SK-N-SH (cell line): ENCODE data around the gene NPAS3. TPM values are rescaled to one million over a fixed set of nuclear protein-coding genes. Genes with fewer than 3 reads are reported as not detected.

Experiments
- CTCF ChIA-PET: fragments of 300-600, 350-600 bp; formaldehyde crosslinking; extraction: SDS; loops from one replicate; lab custom pipeline; 2021; lab: Yijun Ruan, JAX
- POLR2A ChIA-PET: fragments of 350-600 bp; sonication (Branson Sonifier 250); formaldehyde crosslinking; extraction: SDS; loops from one replicate; lab custom pipeline; 2020; ENCODE audit warnings: antibody characterized with exemption, inconsistent platforms; lab: Yijun Ruan, JAX
- DNase-seq: peaks from one replicate; pipeline ENCODE4 v3.0.0; 2012
- H2AFZ ChIP-seq: fragments of 200-600 bp; sonication (generic); 2 replicates; pipeline ENCODE4 v1.8.1; 2016; ENCODE audit warnings: antibody characterized with exemption, mild to moderate bottlenecking, low read depth
- H3F3A ChIP-seq: fragments of 200-600 bp; sonication (generic); replicated peaks from 2 replicates; pipeline ENCODE3; 2016; ENCODE audit warnings: antibody characterized with exemption, mild to moderate bottlenecking; ENCODE audit not compliant: insufficient read depth
- H3K27ac ChIP-seq, 2 experiments: fragments of 200-500 bp in 1 of 2; fragments of 200-600 bp in 1 of 2; sonication (Bioruptor generic) in 1 of 2; sonication (generic), shearing (Covaris generic) in 1 of 2; 2 replicates each; pipeline versions ENCODE4 v1.5.1 to v1.6.1; 2014 to 2016; ENCODE audit warnings: low read depth in 2 of 2, inconsistent platforms in 1 of 2, low read length in 1 of 2, mild to moderate bottlenecking in 1 of 2, mixed read lengths in 1 of 2
- H3K27me3 ChIP-seq: fragments of 200-600 bp; sonication (generic), shearing (Covaris generic); 2 replicates; pipeline ENCODE4 v1.6.1; 2016; ENCODE audit warnings: mixed run types; ENCODE audit not compliant: insufficient read depth
- H3K36me3 ChIP-seq, 2 experiments: fragments of 200-500 bp in 1 of 2; fragments of 200-600 bp in 1 of 2; sonication (Bioruptor generic) in 1 of 2; sonication (generic) in 1 of 2; replicated peaks in 1 of 2; 2 replicates each; pipeline versions ENCODE3 to v1.5.1; 2014 to 2016; ENCODE audit warnings: low read length in 1 of 2, mild to moderate bottlenecking in 1 of 2; ENCODE audit not compliant: insufficient read depth in 2 of 2, control insufficient read depth in 1 of 2
- H3K4me1 ChIP-seq, 2 experiments: fragments of 200-500 bp in 1 of 2; fragments of 200-600 bp in 1 of 2; sonication (Bioruptor generic) in 1 of 2; sonication (generic), shearing (Covaris generic) in 1 of 2; 2 replicates each; pipeline versions ENCODE4 v1.5.1 to v1.6.1; 2014 to 2016; ENCODE audit warnings: low read depth in 1 of 2, low read length in 1 of 2, mixed run types in 1 of 2; ENCODE audit not compliant: insufficient read depth in 2 of 2, control insufficient read depth in 1 of 2
- H3K4me2 ChIP-seq: fragments of 200-600 bp; sonication (generic), shearing (Covaris generic); 2 replicates; pipeline ENCODE4 v1.6.1; 2017; ENCODE audit warnings: mixed run types
- H3K4me3 ChIP-seq, 2 experiments: fragments of 200-500 bp in 1 of 2; fragments of 200-600 bp in 1 of 2; sonication (Bioruptor generic) in 1 of 2; sonication (generic), shearing (Covaris generic) in 1 of 2; 2 replicates each; pipeline versions ENCODE4 v1.5.1 to v1.8.1; 2014 to 2016; ENCODE audit warnings: low read depth in 2 of 2, inconsistent platforms in 1 of 2, low read length in 1 of 2, mild to moderate bottlenecking in 1 of 2, mixed read lengths in 1 of 2, moderate library complexity in 1 of 2
- H3K79me2 ChIP-seq: fragments of 200-600 bp; sonication (generic); 2 replicates; pipeline ENCODE4 v1.8.1; 2017; ENCODE audit warnings: mild to moderate bottlenecking; ENCODE audit not compliant: insufficient read depth
- H3K9ac ChIP-seq: fragments of 200-600 bp; sonication (generic); 2 replicates; pipeline ENCODE4 v1.6.1; 2017; ENCODE audit warnings: mixed run types
- H3K9me2 ChIP-seq: fragments of 200-600 bp; sonication (generic); 2 replicates; pipeline ENCODE4 v1.6.1; 2017; ENCODE audit warnings: mixed run types
- H3K9me3 ChIP-seq: fragments of 200-600 bp; sonication (generic); 2 replicates; pipeline ENCODE4 v1.6.1; 2017; ENCODE audit warnings: mixed run types, mild to moderate bottlenecking, moderate library complexity
- H4K20me1 ChIP-seq: fragments of 200-600 bp; sonication (generic); 2 replicates; pipeline ENCODE4 v1.6.1; 2017; ENCODE audit warnings: mild to moderate bottlenecking, mixed run types; ENCODE audit not compliant: insufficient read depth
- CHD2 ChIP-seq: fragments of 150-350 bp; IDR thresholded peaks from 2 replicates; pipeline ENCODE4 v1.6.1; 2018; ENCODE audit warnings: low read length; ENCODE audit not compliant: partially characterized antibody
- ELF1 ChIP-seq: IDR thresholded peaks from 2 replicates; pipeline ENCODE4 v1.4.0; 2012
- EZH2phosphoT487 ChIP-seq: fragments of 200-600 bp; sonication (generic); IDR thresholded peaks from 2 replicates; pipeline ENCODE4 v1.6.1; 2017; ENCODE audit warnings: low read depth, mixed run types, mild to moderate bottlenecking, antibody characterized with exemption, moderate library complexity, borderline replicate concordance
- FOSL2 ChIP-seq: IDR thresholded peaks from 2 replicates; pipeline ENCODE4 v1.4.0; 2012; ENCODE audit warnings: low read depth, mild to moderate bottlenecking, moderate library complexity, borderline replicate concordance
- FOXM1 ChIP-seq: IDR thresholded peaks from 2 replicates; pipeline ENCODE4 v1.4.0; 2012; ENCODE audit warnings: low read depth, mild to moderate bottlenecking
- GABPA ChIP-seq: IDR thresholded peaks from 2 replicates; pipeline ENCODE4 v1.4.0; 2012; ENCODE audit warnings: low read depth, mild to moderate bottlenecking
- GATA2 ChIP-seq: sonication (generic); formaldehyde crosslinking; IDR thresholded peaks from 2 replicates; pipeline ENCODE4 v1.5.0; 2020; ENCODE audit warnings: mild to moderate bottlenecking, missing genetic modification reagents
- MEF2A ChIP-seq: IDR thresholded peaks from 2 replicates; pipeline ENCODE4 v1.4.0; 2012; ENCODE audit warnings: low read depth, borderline replicate concordance
- MXI1 ChIP-seq: IDR thresholded peaks from 2 replicates; pipeline ENCODE4 v1.6.1; 2012; ENCODE audit warnings: mild to moderate bottlenecking, low read depth, low read length, improper control_type of control experiment
- RAD21 ChIP-seq: IDR thresholded peaks from 2 replicates; pipeline ENCODE4 v1.6.1; 2012; ENCODE audit warnings: mild to moderate bottlenecking, low read length
- RCOR1 ChIP-seq: fragments of 150-350 bp; IDR thresholded peaks from 2 replicates; pipeline ENCODE4 v1.6.1; 2017; ENCODE audit warnings: antibody characterized with exemption, low read length
- SIN3A ChIP-seq: IDR thresholded peaks from 2 replicates; pipeline ENCODE4 v1.6.1; 2012; ENCODE audit warnings: low read depth, mild to moderate bottlenecking, low read length, moderate library complexity, borderline replicate concordance
- SMC3 ChIP-seq: IDR thresholded peaks from 2 replicates; pipeline ENCODE4 v1.6.1; 2012; ENCODE audit warnings: low read depth, low read length, improper control_type of control experiment
- TAF1 ChIP-seq: IDR thresholded peaks from 2 replicates; pipeline ENCODE4 v1.6.1; 2012; ENCODE audit warnings: low read depth, mild to moderate bottlenecking, low read length, moderate library complexity, borderline replicate concordance
- TEAD4 ChIP-seq: IDR thresholded peaks from 2 replicates; pipeline ENCODE4 v1.4.0; 2012; ENCODE audit warnings: mild to moderate bottlenecking, borderline replicate concordance; ENCODE audit not compliant: insufficient read depth
- WGBS: methylation state at CpG from one replicate; pipeline ENCODE4 v1.1.6; 2017; ENCODE audit warnings: low lambda C conversion rate; 5-methylcytosine and 5-hydroxymethylcytosine counted together
- polyA plus RNA-seq, 3 experiments: library from polyadenylated mRNA; depleted of rRNA; stranded (reverse); fragments of >200 nt; gene quantifications; 2 replicates each; pipeline ENCODE4 v1.2.3, GENCODE V29; 2012
- TF ChIP-seq, protein P1 (sequence below): fragments of 200-600 bp; sonication (generic); IDR thresholded peaks from 2 replicates; pipeline ENCODE4 v1.6.1; 2017; ENCODE audit warnings: antibody characterized with exemption, mild to moderate bottlenecking, moderate library complexity
- TF ChIP-seq, protein P2 (sequence below): IDR thresholded peaks from 2 replicates; pipeline ENCODE4 v1.4.0; 2012; ENCODE audit warnings: low read depth, borderline replicate concordance
- TF ChIP-seq, protein P3 (sequence below): fragments of 150-350 bp; IDR thresholded peaks from 2 replicates; pipeline ENCODE4 v1.6.1; 2017; ENCODE audit warnings: antibody characterized with exemption, low read length, low read depth, borderline replicate concordance

The NPAS3 gene
- polyA plus RNA-seq, 1 of the 3 experiments (the other 2 are of a cell fraction), result 4.3 TPM

DNA sequence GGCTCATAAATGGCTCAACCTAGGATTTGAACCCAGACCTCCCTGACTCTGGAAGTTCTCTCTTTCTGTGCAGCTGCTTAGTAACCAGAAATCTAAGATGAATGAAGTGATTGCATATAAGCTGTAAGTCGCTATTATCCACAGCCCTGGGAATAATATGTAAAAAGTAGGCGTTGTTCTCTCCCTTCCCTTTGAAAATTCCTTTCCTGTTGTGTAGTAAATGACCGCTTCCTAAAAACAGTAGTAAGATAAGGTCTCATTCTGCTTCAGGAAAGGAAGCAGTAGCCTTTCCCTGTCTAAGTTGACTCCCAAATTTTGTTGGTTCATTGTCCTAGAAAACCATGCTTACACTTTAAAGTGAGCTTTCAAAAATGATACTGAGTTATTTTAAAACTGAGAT lies 593.9 kb downstream of the NPAS3 start:
- whole genome bisulfite sequencing, result 66% methylated on average over 3 of the region's 3 CpGs
- Histone ChIP-seq H2AFZ (no peak overlapping the region), H3K27me3 (no peaks in the 10 kb centered on the region), H3K9me3 (no peaks in the 10 kb centered on the region)
- no peak for TF ChIP-seq EZH2phosphoT487
- TF ChIP-seq, all 33 proteins: peak for 0
- Histone ChIP-seq H3K4me2 (no peak overlapping the region), H3F3A (no peaks in the 10 kb centered on the region), H3K36me3 (no peaks in the 10 kb centered on the region), H3K9ac (no peak overlapping the region), H3K4me1 (no peaks in the 10 kb centered on the region), H3K9me2 (no peaks in the 10 kb centered on the region), H3K79me2 (no peaks in the 10 kb centered on the region), H4K20me1 (no peaks in the 10 kb centered on the region), H3K27ac (no peak overlapping the region), H3K4me3 (no peak overlapping the region)
- CTCF ChIA-PET, result no interaction called here
- DNase-seq, result no peak
- POLR2A ChIA-PET, result no interaction called here

DNA sequence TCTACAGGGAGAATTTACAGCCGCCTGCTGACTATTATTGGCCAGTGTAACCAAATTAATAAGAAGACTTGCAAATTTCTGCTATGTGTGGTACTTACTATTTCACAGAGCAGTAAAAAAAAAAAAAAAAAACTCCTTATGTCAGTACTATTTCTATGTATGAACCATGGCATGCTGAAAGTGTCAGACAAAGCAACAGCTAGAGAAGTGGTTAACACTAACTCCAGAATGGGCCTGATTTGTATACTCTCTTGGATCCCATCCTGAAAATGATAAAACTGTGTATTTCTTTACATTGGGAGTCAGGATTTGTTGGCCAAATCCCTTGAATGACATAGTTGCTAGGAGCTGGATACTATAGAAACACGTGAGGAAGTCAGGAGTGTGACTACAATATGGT lies 595.4 kb downstream of the NPAS3 start:
- Histone ChIP-seq H3K36me3 (no peaks in the 10 kb centered on the region), H3K9ac (no peak overlapping the region), H3F3A (no peaks in the 10 kb centered on the region), H3K27ac (no peak overlapping the region), H3K79me2 (no peaks in the 10 kb centered on the region), H3K4me2 (no peak overlapping the region), H3K27me3 (no peaks in the 10 kb centered on the region), H3K9me2 (no peaks in the 10 kb centered on the region), H2AFZ (no peak overlapping the region), H4K20me1 (no peaks in the 10 kb centered on the region), H3K4me1 (no peaks in the 10 kb centered on the region), H3K4me3 (no peak overlapping the region), H3K9me3 (no peaks in the 10 kb centered on the region)
- ChIA-PET POLR2A (no interaction called here), CTCF (no interaction called here)
- TF ChIP-seq MXI1 (no peak), GATA2 (CRISPR knock-in tag) (no peak), RAD21 (no peak), GABPA (no peak), RCOR1 (no peak)
- DNase-seq, result no peak
- WGBS, result 88% methylated on average over 2 of the region's 2 CpGs

DNA sequence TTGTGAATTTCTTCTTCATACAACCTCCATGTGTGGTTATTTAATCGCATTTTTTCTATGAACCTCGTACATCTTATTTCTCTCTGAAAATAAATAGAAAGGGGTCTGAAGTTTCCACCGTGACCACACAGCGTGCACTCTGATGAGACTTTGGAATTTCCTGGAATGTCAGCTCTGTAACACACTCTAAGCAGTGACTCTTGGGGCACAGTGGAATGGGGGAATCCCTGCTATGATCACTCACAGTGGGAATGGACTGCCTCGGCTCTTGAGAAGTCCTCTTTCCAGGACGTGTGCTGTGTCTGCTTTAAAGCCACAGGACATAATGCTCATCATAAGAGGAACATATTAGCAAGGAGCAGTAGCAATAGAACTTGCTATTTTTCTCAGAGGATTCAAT lies 596.0 kb downstream of the NPAS3 start:
- POLR2A ChIA-PET, result no interaction called here
- no peaks in the 10 kb centered on the region for H3K9me3 ChIP-seq
- no peak for TF ChIP-seq TAF1
- no peak for TF ChIP-seq SIN3A
- TF ChIP-seq EZH2phosphoT487, result no peak
- TF ChIP-seq CHD2, result no peak
- TF ChIP-seq SMC3, result no peak
- TF ChIP-seq, protein P1, sequence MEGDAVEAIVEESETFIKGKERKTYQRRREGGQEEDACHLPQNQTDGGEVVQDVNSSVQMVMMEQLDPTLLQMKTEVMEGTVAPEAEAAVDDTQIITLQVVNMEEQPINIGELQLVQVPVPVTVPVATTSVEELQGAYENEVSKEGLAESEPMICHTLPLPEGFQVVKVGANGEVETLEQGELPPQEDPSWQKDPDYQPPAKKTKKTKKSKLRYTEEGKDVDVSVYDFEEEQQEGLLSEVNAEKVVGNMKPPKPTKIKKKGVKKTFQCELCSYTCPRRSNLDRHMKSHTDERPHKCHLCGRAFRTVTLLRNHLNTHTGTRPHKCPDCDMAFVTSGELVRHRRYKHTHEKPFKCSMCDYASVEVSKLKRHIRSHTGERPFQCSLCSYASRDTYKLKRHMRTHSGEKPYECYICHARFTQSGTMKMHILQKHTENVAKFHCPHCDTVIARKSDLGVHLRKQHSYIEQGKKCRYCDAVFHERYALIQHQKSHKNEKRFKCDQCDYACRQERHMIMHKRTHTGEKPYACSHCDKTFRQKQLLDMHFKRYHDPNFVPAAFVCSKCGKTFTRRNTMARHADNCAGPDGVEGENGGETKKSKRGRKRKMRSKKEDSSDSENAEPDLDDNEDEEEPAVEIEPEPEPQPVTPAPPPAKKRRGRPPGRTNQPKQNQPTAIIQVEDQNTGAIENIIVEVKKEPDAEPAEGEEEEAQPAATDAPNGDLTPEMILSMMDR, result no peak
- no peak for TF ChIP-seq MEF2A
- no peak for TF ChIP-seq TEAD4
- TF ChIP-seq RCOR1, result no peak
- no peak for TF ChIP-seq FOXM1
- TF ChIP-seq, protein P2, sequence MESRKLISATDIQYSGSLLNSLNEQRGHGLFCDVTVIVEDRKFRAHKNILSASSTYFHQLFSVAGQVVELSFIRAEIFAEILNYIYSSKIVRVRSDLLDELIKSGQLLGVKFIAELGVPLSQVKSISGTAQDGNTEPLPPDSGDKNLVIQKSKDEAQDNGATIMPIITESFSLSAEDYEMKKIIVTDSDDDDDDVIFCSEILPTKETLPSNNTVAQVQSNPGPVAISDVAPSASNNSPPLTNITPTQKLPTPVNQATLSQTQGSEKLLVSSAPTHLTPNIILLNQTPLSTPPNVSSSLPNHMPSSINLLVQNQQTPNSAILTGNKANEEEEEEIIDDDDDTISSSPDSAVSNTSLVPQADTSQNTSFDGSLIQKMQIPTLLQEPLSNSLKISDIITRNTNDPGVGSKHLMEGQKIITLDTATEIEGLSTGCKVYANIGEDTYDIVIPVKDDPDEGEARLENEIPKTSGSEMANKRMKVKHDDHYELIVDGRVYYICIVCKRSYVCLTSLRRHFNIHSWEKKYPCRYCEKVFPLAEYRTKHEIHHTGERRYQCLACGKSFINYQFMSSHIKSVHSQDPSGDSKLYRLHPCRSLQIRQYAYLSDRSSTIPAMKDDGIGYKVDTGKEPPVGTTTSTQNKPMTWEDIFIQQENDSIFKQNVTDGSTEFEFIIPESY, result no peak
- TF ChIP-seq MXI1, result no peak
- TF ChIP-seq, protein P3, sequence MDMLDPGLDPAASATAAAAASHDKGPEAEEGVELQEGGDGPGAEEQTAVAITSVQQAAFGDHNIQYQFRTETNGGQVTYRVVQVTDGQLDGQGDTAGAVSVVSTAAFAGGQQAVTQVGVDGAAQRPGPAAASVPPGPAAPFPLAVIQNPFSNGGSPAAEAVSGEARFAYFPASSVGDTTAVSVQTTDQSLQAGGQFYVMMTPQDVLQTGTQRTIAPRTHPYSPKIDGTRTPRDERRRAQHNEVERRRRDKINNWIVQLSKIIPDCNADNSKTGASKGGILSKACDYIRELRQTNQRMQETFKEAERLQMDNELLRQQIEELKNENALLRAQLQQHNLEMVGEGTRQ, result no peak
- no peak for TF ChIP-seq ELF1
- no peak for TF ChIP-seq FOSL2

More for the DNA sequence above, 596.0 kb downstream of the NPAS3 start:
- H4K20me1 ChIP-seq, result no peaks in the 10 kb centered on the region
- H3K4me2 ChIP-seq, result no peak overlapping the region
- H3K27ac ChIP-seq, result no peak overlapping the region
- 56% methylated on average over 6 of the region's 6 CpGs for WGBS
- no peak overlapping the region for H3K4me3 ChIP-seq
- H3K9ac ChIP-seq, result no peak overlapping the region
- CTCF ChIA-PET, result no interaction called here
- H3K9me2 ChIP-seq, result no peaks in the 10 kb centered on the region
- no peaks in the 10 kb centered on the region for H3K27me3 ChIP-seq
- H3K36me3 ChIP-seq, result no peaks in the 10 kb centered on the region
- H3K79me2 ChIP-seq, result no peaks in the 10 kb centered on the region
- H2AFZ ChIP-seq, result no peak overlapping the region
- H3F3A ChIP-seq, result no peaks in the 10 kb centered on the region
- DNase-seq, result no peak
- H3K4me1 ChIP-seq, result no peaks in the 10 kb centered on the region
